GM12872 (cell line): ENCODE data around the gene DSE.

Experiments used
- CTCF ChIP-seq: IDR thresholded peaks from 3 replicates; pipeline ENCODE4 v1.5.1; 2011; ENCODE audit warnings: low read depth, mild to moderate bottlenecking, low read length, moderate library complexity; ENCODE audit not compliant: insufficient read depth

The DSE gene

GRCh38 chr6:116431964-116432595, 61.3 kb downstream of the DSE start:
- TF ChIP-seq CTCF: no peak

GRCh38 chr6:116433206-116433712, 62.5 kb downstream of the DSE start:
- TF ChIP-seq CTCF: no peak

GRCh38 chr6:116434056-116434725, 63.4 kb downstream of the DSE start:
- no peak for TF ChIP-seq CTCF

- no peak for TF ChIP-seq CTCF
These were observed 65.8 kb downstream of the DSE start for GRCh38 chr6:116436586-116436985.

- TF ChIP-seq CTCF: no peak
These were observed 66.9 kb downstream of the DSE start for GRCh38 chr6:116437656-116438055.

- TF ChIP-seq CTCF: no peak
These were observed 68.1 kb downstream of the DSE start for GRCh38 chr6:116438590-116439448.

- TF ChIP-seq CTCF: no peak
These were observed 68.8 kb downstream of the DSE start for GRCh38 chr6:116439522-116440051.
